ENCODE measurements around the gene KCNH2. TPM values are rescaled to one million over a fixed set of nuclear protein-coding genes. Genes with fewer than 3 reads are reported as not detected.

The KCNH2 gene
- total RNA-seq, 1 donor from 2014 or later: 1.9 TPM

GRCh38 chr7:150950496-150951180, 27.5 kb downstream of the KCNH2 start:
- TF ChIP-seq CTCF (conservative IDR thresholded peaks at IDR 0.05; ENCODE audit: low read depth, low read length): no peak
- no peak overlapping the region for H3K4me3 ChIP-seq (ENCODE audit: low read depth, low read length)
- no peak for DNase-seq (ENCODE audit: low read depth)

- no peak for DNase-seq (ENCODE audit: low read depth)
- no peak overlapping the region for H3K4me3 ChIP-seq (ENCODE audit: low read depth, low read length)
- TF ChIP-seq CTCF (conservative IDR thresholded peaks at IDR 0.05; ENCODE audit: low read depth, low read length): no peak
These were observed 28.1 kb downstream of the KCNH2 start for GRCh38 chr7:150949971-150950491.

GRCh38 chr7:150949564-150949963, 28.6 kb downstream of the KCNH2 start:
- H3K4me3 ChIP-seq (ENCODE audit: low read depth, low read length): no peak overlapping the region
- DNase-seq (ENCODE audit: low read depth): no peak
- TF ChIP-seq CTCF (conservative IDR thresholded peaks at IDR 0.05; ENCODE audit: low read depth, low read length): no peak

- H3K4me3 ChIP-seq (ENCODE audit: low read depth, low read length): no peak overlapping the region
- no peak for TF ChIP-seq CTCF (conservative IDR thresholded peaks at IDR 0.05; ENCODE audit: low read depth, low read length)
- DNase-seq (ENCODE audit: low read depth): no peak
These were observed 29.3 kb downstream of the KCNH2 start for GRCh38 chr7:150948791-150949251.

- TF ChIP-seq CTCF (conservative IDR thresholded peaks at IDR 0.05; ENCODE audit: low read depth, low read length): no peak
- DNase-seq (ENCODE audit: low read depth): no peak
- H3K4me3 ChIP-seq (ENCODE audit: low read depth, low read length): no peak overlapping the region
These were observed 30.1 kb downstream of the KCNH2 start for GRCh38 chr7:150947761-150948651.

GRCh38 chr7:150947241-150947745, 30.8 kb downstream of the KCNH2 start:
- DNase-seq (ENCODE audit: low read depth): no peak
- TF ChIP-seq CTCF (conservative IDR thresholded peaks at IDR 0.05; ENCODE audit: low read depth, low read length): no peak
- H3K4me3 ChIP-seq (ENCODE audit: low read depth, low read length): no peak overlapping the region
